HepG2 (cell line): Measurements from ENCODE around the gene CBLL2. TPM values are rescaled to one million over a fixed set of nuclear protein-coding genes. Genes with fewer than 3 reads are reported as not detected.

ENCODE experiments used
- ATAC-seq: fragments of 200-7000 bp; cut with Tn5 transposase; 3 replicates; pipeline ENCODE4 v1.9.1; 2020; ENCODE audit warnings: mild to moderate bottlenecking, moderate library complexity
- BruUV-seq: library from RNA; stranded (reverse); fragments of 400-500 nt; replicated peaks from 2 replicates; lab custom pipeline; 2021; lab: Mats Ljungman, UMichigan
- CTCF ChIA-PET: fragments of 300-600 bp; formaldehyde crosslinking; extraction: SDS; loops from one replicate; lab custom pipeline; 2021; ENCODE audit warnings: low total read pairs, inconsistent platforms, low intra/inter-chr PET ratio; lab: Yijun Ruan, JAX
- POLR2A ChIA-PET: fragments of 350-600 bp; sonication (Branson Sonifier 250); formaldehyde crosslinking; loops from one replicate; lab custom pipeline; 2020; ENCODE audit warnings: antibody characterized with exemption, inconsistent platforms; lab: Yijun Ruan, JAX
- DNase-seq: peaks from one replicate; pipeline ENCODE4 v3.0.0-alpha.2; 2015; ENCODE audit warnings: low spot score
- FAIRE-seq: peaks from 3 replicates; lab custom pipeline; 2011; peaks lifted over from hg19 to GRCh38; lab: Jason Lieb, UNC
- H2AFZ ChIP-seq: one replicate; pipeline ENCODE4 v1.6.1; 2011; ENCODE audit warnings: low read length, inconsistent platforms
- H3K27ac ChIP-seq: fragments of 300-600 bp; 3 replicates; pipeline ENCODE4 v1.8.0; 2011; ENCODE audit warnings: mixed run types, mild to moderate bottlenecking, mixed read lengths, low read length, inconsistent platforms; ENCODE audit not compliant: insufficient read depth; ENCODE audit errors: extremely low read length
- H3K27me3 ChIP-seq, 2 experiments: fragments of 200-600 bp in 1 of 2; 2 replicates in 1 of 2; 3 replicates in 1 of 2; pipeline versions ENCODE4 v1.6.0 to v1.8.0; 2011; ENCODE audit warnings: low read length in 2 of 2, mild to moderate bottlenecking in 2 of 2, moderate library complexity in 2 of 2, inconsistent platforms in 1 of 2; ENCODE audit not compliant: insufficient read depth in 2 of 2, control insufficient read depth in 1 of 2
- H3K36me3 ChIP-seq, 2 experiments: fragments of 200-600 bp in 1 of 2; replicated peaks in 1 of 2; 2 replicates in 1 of 2; 3 replicates in 1 of 2; pipeline versions ENCODE4 v1.5.1 to v1.8.0; 2011; ENCODE audit warnings: low read length in 2 of 2, inconsistent platforms in 1 of 2; ENCODE audit not compliant: insufficient read depth in 2 of 2, control insufficient read depth in 1 of 2
- H3K4me1 ChIP-seq: 2 replicates; pipeline ENCODE4 v1.5.1; 2012; ENCODE audit warnings: low read length, inconsistent platforms; ENCODE audit not compliant: insufficient read depth
- H3K4me2 ChIP-seq: 2 replicates; pipeline ENCODE4 v1.6.0; 2011; ENCODE audit warnings: low read depth, low read length, inconsistent platforms
- H3K4me3 ChIP-seq, 3 experiments: fragments of 200-600 bp in 1 of 3; sonication (generic), shearing (Covaris generic) in 1 of 3; replicated peaks in 1 of 3; 2 replicates each; pipeline ENCODE4 v1.5.1; 2011 to 2016; ENCODE audit warnings: low read length in 3 of 3, inconsistent platforms in 2 of 3, low read depth in 2 of 3, mild to moderate bottlenecking in 2 of 3, control low read depth in 1 of 3, mixed read lengths in 1 of 3; ENCODE audit not compliant: insufficient read depth in 1 of 3
- H3K79me2 ChIP-seq: one replicate; pipeline ENCODE4 v1.6.1; 2011; ENCODE audit warnings: low read length, inconsistent platforms; ENCODE audit not compliant: insufficient read depth
- H3K9ac ChIP-seq: 2 replicates; pipeline ENCODE4 v1.6.0; 2011; ENCODE audit warnings: mild to moderate bottlenecking, low read depth, low read length, inconsistent platforms; ENCODE audit not compliant: insufficient read depth
- H3K9me3 ChIP-seq: 2 replicates; pipeline ENCODE4 v1.5.1; 2012; ENCODE audit warnings: mild to moderate bottlenecking, low read length
- H4K20me1 ChIP-seq: 2 replicates; pipeline ENCODE4 v1.6.0; 2011; ENCODE audit warnings: inconsistent platforms, mild to moderate bottlenecking, low read length, moderate library complexity; ENCODE audit not compliant: insufficient read depth
- AHDC1 ChIP-seq: sonication (generic); formaldehyde crosslinking; IDR thresholded peaks from 2 replicates; pipeline ENCODE4 v1.5.1; 2020; ENCODE audit warnings: mild to moderate bottlenecking, missing genetic modification reagents, borderline replicate concordance
- BRCA1 ChIP-seq: sonication (generic); formaldehyde crosslinking; IDR thresholded peaks from 2 replicates; pipeline ENCODE4 v1.4.0; 2020; ENCODE audit warnings: missing genetic modification reagents
- CENPX ChIP-seq: sonication (generic); formaldehyde crosslinking; IDR thresholded peaks from 2 replicates; pipeline ENCODE4 v1.9.0; 2021; ENCODE audit warnings: mild to moderate bottlenecking, missing genetic modification reagents, moderate library complexity
- ELF1 ChIP-seq: sonication (generic); formaldehyde crosslinking; IDR thresholded peaks from 2 replicates; pipeline ENCODE4 v1.4.0; 2020; ENCODE audit warnings: missing genetic modification reagents
- LRRFIP1 ChIP-seq: sonication (generic); formaldehyde crosslinking; conservative IDR thresholded peaks from 2 replicates; pipeline ENCODE4 v1.4.0; 2020; ENCODE audit warnings: missing genetic modification reagents
- RAD51 ChIP-seq: fragments of 450-650 bp; IDR thresholded peaks from 2 replicates; pipeline ENCODE4 v1.6.1; 2016; ENCODE audit warnings: borderline replicate concordance
- THAP9 ChIP-seq: sonication (generic); formaldehyde crosslinking; IDR thresholded peaks from 2 replicates; pipeline ENCODE4; 2020; ENCODE audit warnings: missing genetic modification reagents, mild to moderate bottlenecking, borderline replicate concordance
- ZBTB4 ChIP-seq: sonication (generic); formaldehyde crosslinking; IDR thresholded peaks from 2 replicates; pipeline ENCODE4 v1.4.0; 2020; ENCODE audit warnings: missing genetic modification reagents, mild to moderate bottlenecking, borderline replicate concordance
- ZNF333 ChIP-seq: sonication (generic); formaldehyde crosslinking; IDR thresholded peaks from 2 replicates; pipeline ENCODE4 v1.4.0; 2020; ENCODE audit warnings: mild to moderate bottlenecking, missing genetic modification reagents, borderline replicate concordance
- ZNF629 ChIP-seq: sonication (generic); formaldehyde crosslinking; conservative IDR thresholded peaks from 2 replicates; pipeline ENCODE4 v1.5.0; 2020; ENCODE audit warnings: missing genetic modification reagents
- WGBS: methylation state at CpG from one replicate; pipeline ENCODE4 v1.1.6; 2017; ENCODE audit warnings: low lambda C conversion rate; 5-methylcytosine and 5-hydroxymethylcytosine counted together
- in situ Hi-C: cut with HindIII; loops from 2 replicates; pipeline ENCODE4 v1.10.0; 2017; ENCODE audit warnings: low pct_unique_long_range_greater_than_20kb; ENCODE audit not compliant: extremely low pct_ligation_motif_present
- intact Hi-C: fragments of 100-400 bp; cut with micrococcal nuclease; formaldehyde crosslinking; loops from one replicate; pipeline ENCODE4 v1.10.0; 2022; ENCODE audit not compliant: unreplicated experiment
- polyA plus RNA-seq, 8 experiments: library from polyadenylated mRNA; depleted of rRNA in 3 of 8; stranded (reverse) in 7 of 8; unstranded in 1 of 8; fragments of >200 nt; fragmentation: Illumina TruSeq in 4 of 8; extraction: Trizol in 4 of 8; gene quantifications; 2 replicates each; pipeline versions ENCODE4 v1.2.1 to v1.2.3, GENCODE V29; 2011 to 2016; ENCODE audit warnings: low read depth in 4 of 8, missing spikeins in 1 of 8, mixed read lengths in 1 of 8; ENCODE audit not compliant: insufficient read depth in 1 of 8
- total RNA-seq, 5 experiments: library from RNA; depleted of rRNA; stranded (reverse); fragments of >200 nt; fragmentation: Illumina TruSeq; extraction: Trizol; gene quantifications; 2 replicates each; pipeline ENCODE4 v1.2.3, GENCODE V29; 2016; ENCODE audit warnings: low read depth in 1 of 5

Gene CBLL2
- total and polyA plus RNA-seq, 2 of the 13 experiments (the other 11 are each of a cell fraction or from before 2014, with no cell fraction given) = not detected

GRCh38 chrX:22268706-22269105 is 4.0 kb upstream of the CBLL2 start:
- H3K9ac ChIP-seq = no peak overlapping the region
- H3K27ac ChIP-seq = no peak overlapping the region
- in situ Hi-C loops (no loop called here), intact Hi-C loops (no loop called here)
- no peak for ATAC-seq
- H3K36me3 ChIP-seq = no peaks in the 10 kb centered on the region
- FAIRE-seq = no peak
- ChIA-PET CTCF (no interaction called here), POLR2A (no interaction called here)
- H2AFZ ChIP-seq = no peak overlapping the region
- H3K4me2 ChIP-seq = no peak overlapping the region
- no TSS peak for BruUV-seq
- no peaks in the 10 kb centered on the region for H4K20me1 ChIP-seq
- H3K27me3 ChIP-seq = no peaks in the 10 kb centered on the region
- no peak for DNase-seq
- no peaks in the 10 kb centered on the region for H3K79me2 ChIP-seq
- 3% methylated on average over 6 of the region's 6 CpGs for WGBS
- no peaks in the 10 kb centered on the region for H3K4me1 ChIP-seq
- H3K9me3 ChIP-seq = no peaks in the 10 kb centered on the region
- no peak overlapping the region for H3K4me3 ChIP-seq
- no peak for TF ChIP-seq LRRFIP1 (CRISPR knock-in tag)
- TF ChIP-seq THAP9 (CRISPR knock-in tag) = no peak
- no peak for TF ChIP-seq CENPX
- TF ChIP-seq ZNF333 (CRISPR knock-in tag) = no peak
- no peak for TF ChIP-seq BRCA1 (CRISPR knock-in tag)
- no peak for TF ChIP-seq ZBTB4 (CRISPR knock-in tag)
- TF ChIP-seq RAD51 = no peak
- no peak for TF ChIP-seq AHDC1 (CRISPR knock-in tag)
- no peak for TF ChIP-seq ZNF629 (CRISPR knock-in tag)
- no peak for TF ChIP-seq ELF1 (CRISPR knock-in tag)
